GM21367 (cell line): ENCODE data around the gene TMEM120B.
"Not testable (repeated sequence)": the region's sequence is repeated elsewhere in the genome, so short reads cannot be mapped to it uniquely, and the experiment has no call there.

Experiments
- ATAC-seq: cut with Tn5 transposase; IDR thresholded peaks from one replicate; pipeline ENCODE4 v1.9.1; 2021; ENCODE audit not compliant: unreplicated experiment

Gene TMEM120B

GRCh38 chr12:121741743-121742142 is 29.2 kb downstream of the TMEM120B start:
- no peak for ATAC-seq

- ATAC-seq: not testable (repeated sequence)
Measured at GRCh38 chr12:121745545-121745944, 33.0 kb downstream of the TMEM120B start.

GRCh38 chr12:121748218-121748570 is 35.6 kb downstream of the TMEM120B start:
- ATAC-seq: no peak

- ATAC-seq: no peak
Measured at GRCh38 chr12:121748571-121749265, 36.2 kb downstream of the TMEM120B start.

- no peak for ATAC-seq
Measured at GRCh38 chr12:121749267-121749666, 36.7 kb downstream of the TMEM120B start.

- no peak for ATAC-seq
Measured at GRCh38 chr12:121750507-121750955, 38.0 kb downstream of the TMEM120B start.

GRCh38 chr12:121751034-121751433 is 38.5 kb downstream of the TMEM120B start:
- no peak for ATAC-seq

GRCh38 chr12:121751749-121752351 is 39.3 kb downstream of the TMEM120B start:
- no peak for ATAC-seq

GRCh38 chr12:121753844-121754264 is 41.3 kb downstream of the TMEM120B start:
- no peak for ATAC-seq

GRCh38 chr12:121754836-121755235 is 42.3 kb downstream of the TMEM120B start:
- ATAC-seq: no peak

GRCh38 chr12:121755591-121755990 is 43.0 kb downstream of the TMEM120B start:
- no peak for ATAC-seq

GRCh38 chr12:121758536-121758935 is 46.0 kb downstream of the TMEM120B start:
- ATAC-seq: not testable (repeated sequence)

- ATAC-seq: no peak
Measured at GRCh38 chr12:121762269-121762668, 49.7 kb downstream of the TMEM120B start.

GRCh38 chr12:121764808-121765207 is 52.3 kb downstream of the TMEM120B start:
- ATAC-seq: no peak

- ATAC-seq: no peak
Measured at GRCh38 chr12:121765573-121765972, 53.0 kb downstream of the TMEM120B start.

GRCh38 chr12:121766290-121767039 is 53.9 kb downstream of the TMEM120B start:
- ATAC-seq: no peak

GRCh38 chr12:121767525-121768016 is 55.0 kb downstream of the TMEM120B start:
- ATAC-seq: no peak

GRCh38 chr12:121769297-121769830 is 56.8 kb downstream of the TMEM120B start:
- no peak for ATAC-seq

GRCh38 chr12:121769831-121770301 is 57.3 kb downstream of the TMEM120B start:
- ATAC-seq: no peak

GRCh38 chr12:121770388-121770787 is 57.8 kb downstream of the TMEM120B start:
- no peak for ATAC-seq
